ES-I3 (cell line): ENCODE measurements around the gene NPHP3.
"Not testable (repeated sequence)": the region's sequence is repeated elsewhere in the genome, so short reads cannot be mapped to it uniquely, and the experiment has no call there.

ENCODE experiments used
- H3K36me3 ChIP-seq: 2 replicates; pipeline ENCODE4 v1.6.1; 2013; ENCODE audit warnings: mild to moderate bottlenecking, low read length, control low read depth, moderate library complexity; ENCODE audit not compliant: insufficient read depth
- H3K4me1 ChIP-seq: 2 replicates; pipeline ENCODE4 v1.6.1; 2013; ENCODE audit warnings: mild to moderate bottlenecking, control low read depth, low read length; ENCODE audit not compliant: insufficient read depth
- H3K9ac ChIP-seq: 2 replicates; pipeline ENCODE4 v1.6.1; 2013; ENCODE audit warnings: low read depth, mild to moderate bottlenecking, low read length, moderate library complexity
- H3K9me3 ChIP-seq: 2 replicates; pipeline ENCODE4 v1.6.1; 2013; ENCODE audit warnings: mild to moderate bottlenecking, low read length, moderate library complexity; ENCODE audit not compliant: control insufficient read depth, insufficient read depth

NPHP3 gene

DNA sequence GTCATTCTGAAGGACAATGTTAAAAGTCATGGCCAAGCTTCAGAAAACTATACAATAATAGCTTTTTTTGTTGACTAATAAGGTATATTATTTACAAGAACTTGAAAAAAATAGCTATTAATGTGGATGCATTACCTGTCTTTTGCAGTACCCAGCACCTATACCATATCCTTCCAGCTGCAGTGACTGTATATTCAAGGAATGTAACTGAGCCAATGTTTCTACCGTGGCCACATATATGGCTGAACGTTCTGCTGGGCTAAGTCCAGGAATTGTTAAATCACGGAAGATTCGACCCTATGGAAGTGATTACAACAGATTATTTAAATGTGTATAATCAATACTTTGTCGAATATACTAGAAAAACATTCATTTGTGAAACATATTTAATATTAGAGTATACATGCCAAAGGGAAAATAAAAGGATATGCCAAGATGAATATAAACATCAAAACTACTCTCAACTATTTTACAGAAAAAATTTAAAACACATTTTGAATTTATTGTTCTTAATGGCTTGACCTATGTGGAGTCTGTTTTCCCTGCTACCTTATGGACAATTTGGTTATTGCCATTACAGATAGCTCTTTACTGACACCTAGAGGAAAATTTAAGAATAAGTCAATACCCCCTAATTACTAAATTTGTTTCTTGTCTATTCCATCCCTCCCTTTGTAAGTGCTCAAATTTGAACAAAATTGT is 80.2 kb downstream of the NPHP3 start:
- H3K9ac ChIP-seq: no peak overlapping the region
- H3K9me3 ChIP-seq: no peaks in the 10 kb centered on the region
- H3K36me3 ChIP-seq: no peaks in the 10 kb centered on the region
- no peaks in the 10 kb centered on the region for H3K4me1 ChIP-seq

GRCh38 chr3:132641427-132641826 is 80.8 kb downstream of the NPHP3 start:
- not testable (repeated sequence) for H3K9ac ChIP-seq, H3K9me3 ChIP-seq, H3K4me1 ChIP-seq, H3K36me3 ChIP-seq

DNA sequence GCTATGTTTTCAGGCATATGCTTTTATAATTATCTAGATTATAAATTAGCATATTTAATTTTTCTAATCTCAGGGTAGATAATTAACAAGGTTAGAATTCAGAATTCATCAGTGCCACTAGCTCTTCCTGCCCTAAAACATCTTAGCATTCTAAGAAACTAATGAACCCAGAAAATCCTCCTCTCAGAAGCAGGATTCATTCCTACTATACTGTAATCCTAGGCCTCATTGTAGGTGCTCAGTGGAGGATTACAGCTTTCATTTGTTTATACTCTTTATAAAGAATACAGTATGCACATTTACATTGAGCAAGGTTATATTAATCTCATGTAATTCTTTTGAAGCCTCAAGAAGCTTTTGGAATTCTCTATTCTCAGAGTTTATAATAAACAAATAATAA is 83.5 kb downstream of the NPHP3 start:
- H3K9ac ChIP-seq: no peak overlapping the region
- no peaks in the 10 kb centered on the region for H3K36me3 ChIP-seq
- H3K4me1 ChIP-seq: no peaks in the 10 kb centered on the region
- no peaks in the 10 kb centered on the region for H3K9me3 ChIP-seq

GRCh38 chr3:132637590-132637989 is 84.6 kb downstream of the NPHP3 start:
- H3K36me3 ChIP-seq: no peaks in the 10 kb centered on the region
- H3K9me3 ChIP-seq: no peaks in the 10 kb centered on the region
- no peaks in the 10 kb centered on the region for H3K4me1 ChIP-seq
- H3K9ac ChIP-seq: no peak overlapping the region

DNA sequence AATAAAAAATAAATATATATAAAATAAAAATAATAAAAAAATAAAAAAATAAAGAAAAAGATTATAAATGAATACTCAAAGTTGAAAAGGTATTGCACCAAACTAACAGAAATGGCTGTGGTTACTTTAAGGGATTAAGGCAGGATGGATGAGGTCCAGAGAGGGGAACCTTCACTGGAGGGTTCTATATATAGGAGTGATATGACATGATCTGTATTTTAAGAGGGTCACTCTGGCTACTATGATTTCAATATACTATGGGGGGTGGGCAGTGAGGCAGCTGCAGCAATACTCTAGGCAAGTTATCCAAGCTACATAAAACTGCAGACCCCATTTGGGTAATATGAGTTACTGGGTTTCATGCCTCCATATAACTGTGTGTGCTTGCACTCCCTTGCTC is 87.2 kb downstream of the NPHP3 start:
- Histone ChIP-seq H3K4me1 (no peaks in the 10 kb centered on the region), H3K36me3 (no peaks in the 10 kb centered on the region), H3K9ac (no peak overlapping the region), H3K9me3 (no peaks in the 10 kb centered on the region)
